GM21423 (cell line): Measurements from ENCODE around the gene KNOP1.

Source experiments
- ATAC-seq: cut with Tn5 transposase; IDR thresholded peaks from one replicate; pipeline ENCODE4 v1.9.1; 2021; ENCODE audit warnings: mild to moderate bottlenecking, moderate library complexity; ENCODE audit not compliant: unreplicated experiment

The KNOP1 gene

DNA sequence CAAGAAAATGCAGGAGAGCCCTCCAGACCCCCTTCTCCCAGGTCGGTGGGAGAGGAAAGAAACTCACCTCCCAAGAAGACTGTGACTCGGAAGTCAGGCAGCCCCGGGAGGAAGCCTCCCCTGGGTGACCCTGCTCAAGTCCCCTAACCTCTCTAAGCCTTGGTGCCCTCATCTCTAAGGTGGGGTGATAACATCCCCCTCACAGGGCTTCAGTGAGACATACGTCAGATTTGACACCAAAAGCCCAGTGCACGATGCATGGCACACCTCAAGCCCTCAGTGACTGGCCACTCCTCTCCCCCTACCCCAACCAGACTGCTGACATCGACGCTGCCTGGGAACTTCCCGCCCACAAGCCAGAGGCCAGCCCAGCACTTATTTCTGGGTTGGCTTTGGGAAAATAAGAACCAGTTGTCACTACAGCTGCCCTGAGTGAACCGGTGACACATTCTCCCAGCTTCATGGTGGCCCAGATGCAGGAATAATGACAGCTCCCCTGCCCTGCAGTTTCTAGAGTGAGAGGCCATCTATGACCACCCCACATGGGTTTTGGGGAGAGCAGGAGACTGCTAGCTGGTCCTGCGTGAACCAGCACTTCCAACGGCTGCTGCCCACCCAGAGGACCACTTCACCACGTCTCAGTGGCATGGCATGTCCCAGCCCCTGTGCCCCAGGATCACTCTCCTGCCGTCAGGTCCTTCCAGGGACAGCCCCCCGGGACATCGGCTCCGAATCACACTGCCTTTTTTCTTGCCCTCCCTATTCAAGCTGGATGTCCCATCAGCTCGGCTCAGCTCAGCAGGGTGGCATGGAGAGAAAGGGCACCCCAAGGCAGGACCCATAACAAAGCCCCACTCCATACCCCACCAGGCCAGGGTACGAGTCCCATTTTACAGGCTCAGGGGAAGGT is 9.5 kb downstream of the KNOP1 start:
- ATAC-seq = no peak

DNA sequence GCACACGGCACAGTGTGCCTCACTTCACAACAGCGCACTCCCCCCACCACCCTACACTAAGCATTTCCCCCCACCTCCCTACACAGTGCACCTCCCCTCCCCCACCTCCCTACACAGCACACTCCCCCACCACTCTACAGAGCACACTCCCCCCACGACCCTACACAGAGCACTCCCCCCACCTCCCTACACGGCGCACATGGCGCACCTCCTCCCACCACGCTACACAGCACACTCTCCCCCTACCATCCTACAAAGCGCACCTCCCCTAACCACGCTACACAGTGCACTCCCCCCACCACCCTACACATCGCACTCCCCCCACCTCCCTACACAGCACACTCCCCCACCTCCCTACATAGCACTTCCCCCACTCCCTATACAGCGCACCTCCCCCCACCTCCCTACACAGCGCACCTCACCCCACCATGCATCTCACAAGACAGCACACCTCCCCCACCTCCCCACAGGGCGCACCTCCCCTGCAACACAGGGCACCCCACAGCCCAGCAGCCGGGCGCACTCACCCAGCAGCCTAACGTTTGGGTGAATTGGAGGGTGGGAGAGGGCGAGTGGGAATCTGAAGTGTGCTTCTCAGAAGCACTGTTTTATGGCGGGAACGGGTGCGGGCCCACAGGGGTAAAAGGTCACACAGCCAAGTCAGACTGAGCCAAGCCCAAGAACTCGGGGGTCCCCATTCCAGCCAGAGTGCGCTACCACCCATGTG is 10.3 kb downstream of the KNOP1 start:
- no peak for ATAC-seq

DNA sequence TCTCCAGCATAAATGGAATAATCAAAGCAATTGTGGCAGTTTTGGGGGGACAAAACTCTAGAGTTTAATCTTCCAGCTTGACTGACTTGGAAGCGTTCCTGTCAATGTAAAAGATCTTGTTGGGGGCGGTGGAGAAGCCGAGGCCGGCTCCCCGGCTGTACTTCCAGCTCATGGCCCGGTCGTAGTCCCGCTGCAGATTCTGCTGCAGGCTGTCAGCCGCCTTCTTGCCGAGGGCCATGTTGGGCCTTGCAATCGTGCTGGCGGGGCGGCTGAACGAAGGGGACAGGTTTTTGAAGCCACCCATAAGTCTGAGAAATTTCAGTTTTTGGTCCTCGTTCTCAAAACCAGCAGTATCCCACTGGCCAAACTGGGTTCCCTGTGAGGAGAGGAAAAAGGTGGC is 11.2 kb downstream of the KNOP1 start:
- no peak for ATAC-seq

DNA sequence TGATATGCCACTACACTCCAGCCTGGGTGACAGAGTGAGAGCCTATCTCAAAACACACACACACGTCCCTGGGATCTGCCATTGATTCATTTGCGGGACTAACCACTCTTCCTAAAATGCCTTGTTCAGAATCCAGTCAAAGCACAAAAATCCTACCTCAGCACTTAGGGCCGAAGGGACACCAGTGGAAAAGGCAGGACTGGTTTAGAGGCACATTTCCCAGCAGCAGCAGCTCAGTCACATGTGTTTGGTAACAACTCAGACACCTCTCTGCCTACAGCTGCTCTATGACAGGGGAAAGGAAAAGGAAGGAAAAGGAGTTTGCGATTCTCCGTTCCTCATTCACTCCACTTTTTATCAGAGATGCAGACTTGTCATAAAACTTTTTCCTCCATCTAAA is 12.2 kb downstream of the KNOP1 start:
- ATAC-seq = no peak

DNA sequence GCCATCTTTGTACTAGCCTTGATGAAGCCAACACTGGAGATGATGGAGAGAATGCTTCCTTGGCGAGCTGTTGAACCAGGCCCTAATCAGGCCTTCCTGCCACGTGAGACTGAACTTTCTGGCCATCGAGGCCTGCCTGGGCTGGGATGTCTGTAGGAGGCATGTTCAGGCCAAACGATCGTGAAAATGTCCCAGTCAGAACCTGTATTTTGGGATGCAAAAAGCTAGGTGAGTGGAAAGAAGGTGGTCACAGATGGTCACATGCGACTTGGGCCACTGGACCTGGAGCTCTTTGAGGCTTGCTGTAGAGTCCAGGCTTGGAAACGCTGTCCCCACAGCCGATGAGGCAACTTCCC is 12.9 kb downstream of the KNOP1 start:
- ATAC-seq = no peak

DNA sequence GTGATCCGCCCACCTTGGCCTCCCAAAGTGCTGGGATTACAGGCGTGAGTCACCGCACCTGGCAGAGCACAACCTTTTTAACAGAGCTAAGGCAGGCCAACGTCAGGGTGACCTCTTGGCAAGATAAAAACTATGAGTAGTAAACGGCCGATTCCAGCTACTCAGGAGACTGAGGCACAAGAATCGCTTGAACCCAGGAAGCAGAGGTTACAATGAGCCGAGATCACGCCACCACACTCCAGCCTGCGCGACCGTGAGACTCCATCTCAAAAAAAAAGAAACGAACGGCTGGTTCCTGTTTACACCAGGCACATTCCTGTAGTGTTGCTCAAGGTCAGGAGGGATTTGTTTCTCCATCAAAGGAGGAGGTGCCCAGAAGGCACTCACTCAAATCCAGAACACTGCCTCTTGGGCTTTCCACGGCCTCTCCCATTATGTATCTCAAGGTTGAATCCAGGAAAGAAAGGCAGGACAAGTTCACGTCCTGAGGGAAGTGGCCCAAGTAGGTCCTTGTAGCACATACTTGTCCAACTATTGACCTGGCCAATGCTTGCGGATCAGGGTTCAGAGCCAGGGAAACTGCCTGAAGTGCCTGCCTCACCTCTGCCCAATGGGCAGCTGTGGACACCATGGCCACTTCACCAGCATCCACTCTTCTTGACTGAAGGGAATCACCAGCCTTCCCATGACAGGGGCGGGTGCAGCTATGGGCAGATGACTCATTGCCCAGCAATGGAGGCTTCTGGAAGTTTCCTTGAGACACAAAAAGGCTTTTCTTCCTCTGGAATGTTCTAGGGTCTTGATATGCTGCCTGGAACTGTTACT is 13.5 kb downstream of the KNOP1 start:
- ATAC-seq = no peak

DNA sequence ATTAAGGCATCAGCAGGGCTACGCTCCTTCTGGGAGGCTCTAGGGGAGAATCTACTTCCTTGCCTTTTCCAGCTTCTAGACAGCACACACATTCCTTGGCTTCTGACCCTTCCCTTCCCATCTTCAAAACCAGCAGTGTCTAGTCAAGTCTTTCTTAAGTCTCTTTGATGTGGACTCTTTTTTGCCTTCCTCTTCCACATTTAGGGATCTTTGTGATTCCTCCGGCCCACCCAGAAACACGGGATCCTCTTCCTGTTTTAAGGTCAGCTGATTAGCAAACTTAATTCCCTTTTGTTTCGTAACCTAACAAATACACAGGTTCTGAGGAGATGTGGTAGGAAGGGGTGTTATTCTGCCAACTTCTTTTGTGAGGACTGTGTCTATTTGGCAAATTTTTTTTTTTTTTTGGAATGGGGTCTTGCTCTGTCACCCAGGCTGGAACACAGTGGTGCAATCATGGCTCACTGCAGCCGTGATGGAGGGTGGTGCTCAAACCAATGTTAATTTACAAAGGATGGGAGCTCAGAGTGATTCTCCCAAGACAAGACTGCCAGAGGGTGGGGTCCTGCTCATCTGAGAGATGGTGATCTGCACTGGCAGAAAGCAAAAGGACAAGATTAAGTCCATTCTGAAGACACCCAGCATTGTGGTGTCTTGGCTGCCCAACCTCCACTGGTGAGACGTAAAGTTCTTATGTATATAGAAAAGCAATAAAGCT is 14.7 kb downstream of the KNOP1 start:
- ATAC-seq = no peak

DNA sequence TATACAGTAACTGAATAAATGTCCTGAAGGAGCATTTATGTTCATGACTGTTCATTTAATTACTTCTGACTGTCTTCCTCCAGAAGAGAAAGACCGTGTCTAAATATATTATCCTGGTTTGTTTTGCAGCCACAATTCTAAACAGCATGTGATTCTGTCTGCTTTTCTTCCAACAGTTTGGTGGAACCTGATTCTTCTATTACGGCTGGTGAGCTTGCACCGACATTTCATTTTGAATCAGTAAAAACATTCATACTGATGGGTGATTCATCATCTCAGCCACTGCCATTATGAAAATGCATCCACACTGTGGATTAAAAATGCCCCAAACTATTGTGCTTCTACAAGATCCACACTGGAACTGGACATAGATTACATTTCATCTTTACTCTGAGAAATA is 16.9 kb downstream of the KNOP1 start:
- ATAC-seq = no peak

DNA sequence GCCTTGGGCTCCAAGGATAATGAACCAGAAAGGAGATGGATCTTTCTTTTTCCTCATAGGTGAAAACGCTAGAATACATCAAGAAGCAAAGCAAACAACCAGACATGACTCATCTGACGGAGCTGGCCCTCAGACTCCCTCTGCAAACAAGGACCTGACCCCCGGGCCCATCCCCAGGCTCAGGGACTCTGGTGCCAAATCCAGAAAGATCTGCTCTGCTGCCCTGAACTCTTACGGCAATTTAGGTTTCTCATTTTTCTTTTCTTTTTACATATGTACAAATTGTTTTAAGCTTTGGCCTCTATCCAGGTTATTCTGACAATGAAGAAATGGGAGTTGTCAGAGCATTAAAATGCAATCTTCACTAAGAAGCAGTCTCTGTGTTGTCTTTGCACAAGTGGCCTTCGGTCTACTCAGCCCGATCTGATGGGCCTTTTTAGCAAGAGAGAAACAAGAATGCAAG is 17.7 kb downstream of the KNOP1 start:
- no peak for ATAC-seq

DNA sequence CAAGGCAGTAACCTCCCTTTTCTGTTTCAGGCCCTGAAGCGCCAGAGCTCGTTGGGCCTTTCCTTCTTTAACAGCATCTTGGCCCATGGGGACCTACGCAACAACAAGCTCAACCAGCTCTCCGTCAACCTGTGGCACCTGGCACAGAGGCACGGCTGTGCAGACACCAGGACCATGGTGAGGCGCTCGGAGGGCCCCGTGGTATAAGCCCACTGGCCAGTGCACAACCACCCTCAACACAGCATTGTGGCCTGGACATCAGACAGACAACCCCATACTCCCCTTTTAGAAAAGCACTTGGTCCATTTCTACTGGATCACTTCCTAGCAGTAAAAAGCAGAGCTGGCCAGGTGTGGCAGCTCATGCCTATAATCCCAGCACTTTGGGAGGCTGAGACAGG is 18.6 kb downstream of the KNOP1 start:
- no peak for ATAC-seq

DNA sequence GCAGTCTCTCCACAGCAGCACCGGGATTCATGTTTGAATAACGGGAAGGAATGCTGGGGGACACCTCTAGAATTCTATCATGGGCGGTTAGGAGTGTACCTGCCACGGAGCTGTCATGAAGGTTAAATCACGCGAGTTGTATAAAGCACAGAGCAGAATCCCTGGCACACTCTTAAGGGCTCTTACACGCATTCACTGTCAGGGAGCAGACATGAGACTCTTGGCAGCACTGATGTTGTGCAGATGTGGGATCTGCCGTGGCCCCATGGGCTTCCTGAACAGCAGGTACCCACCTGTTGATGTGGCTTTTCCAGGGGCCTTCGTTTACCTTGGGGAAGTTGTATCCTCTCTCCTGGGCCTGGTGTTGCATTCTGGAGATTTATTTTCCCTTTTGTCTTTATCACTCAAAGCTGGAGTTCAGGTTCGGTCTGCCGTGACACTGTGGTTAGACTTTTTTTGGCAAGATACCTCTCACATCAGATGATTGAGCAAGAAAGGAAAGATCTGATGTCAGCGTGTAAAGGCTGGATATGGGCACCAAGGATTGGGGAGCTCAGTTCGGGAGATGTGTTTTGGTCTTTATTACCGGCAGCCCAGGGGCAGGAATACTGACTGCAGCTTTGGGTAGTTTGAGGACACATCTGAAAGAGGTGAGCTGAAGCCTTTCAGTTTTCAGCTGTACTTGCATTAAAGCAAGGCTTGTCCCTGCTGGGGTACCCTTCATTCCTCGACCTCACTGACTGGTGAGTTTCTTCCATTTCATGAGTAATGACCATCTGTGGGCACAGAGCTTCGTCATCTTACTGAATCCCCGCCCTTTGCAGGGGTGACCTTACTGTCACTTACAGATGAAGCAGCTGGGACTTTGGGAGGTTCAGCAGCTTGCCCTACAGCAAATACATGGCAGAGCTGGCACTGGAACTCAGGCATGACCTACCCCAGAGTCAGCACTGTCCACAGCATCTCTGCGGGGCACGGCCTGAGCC is 19.3 kb downstream of the KNOP1 start:
- no peak for ATAC-seq

DNA sequence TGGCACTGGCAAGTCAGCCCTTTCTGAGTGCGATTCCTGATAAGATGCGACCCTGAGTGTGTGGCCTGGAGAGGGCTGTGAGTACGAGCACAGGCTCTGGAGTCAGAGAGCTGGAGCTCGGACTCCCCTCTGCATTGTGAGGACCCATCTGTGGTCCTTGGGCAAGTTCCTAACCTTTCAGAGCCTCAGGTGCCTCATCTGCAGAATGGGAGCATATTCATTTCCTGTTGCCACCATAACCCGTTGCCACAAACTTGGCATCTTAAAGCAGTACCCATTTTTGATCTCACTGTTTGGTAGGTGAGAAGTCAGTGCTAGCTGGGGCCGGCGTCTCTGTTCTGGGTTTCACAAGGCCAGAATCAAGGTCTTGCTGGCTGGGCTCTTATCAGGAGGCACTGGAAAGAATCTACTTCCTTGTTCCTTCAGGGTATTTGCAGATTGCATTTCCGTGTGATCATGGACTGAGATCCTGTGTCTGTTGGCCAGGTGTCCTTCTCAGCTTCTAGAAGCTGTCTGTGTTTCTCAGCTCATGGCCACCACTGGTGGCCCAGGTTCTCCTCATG is 20.2 kb downstream of the KNOP1 start:
- ATAC-seq = no peak

DNA sequence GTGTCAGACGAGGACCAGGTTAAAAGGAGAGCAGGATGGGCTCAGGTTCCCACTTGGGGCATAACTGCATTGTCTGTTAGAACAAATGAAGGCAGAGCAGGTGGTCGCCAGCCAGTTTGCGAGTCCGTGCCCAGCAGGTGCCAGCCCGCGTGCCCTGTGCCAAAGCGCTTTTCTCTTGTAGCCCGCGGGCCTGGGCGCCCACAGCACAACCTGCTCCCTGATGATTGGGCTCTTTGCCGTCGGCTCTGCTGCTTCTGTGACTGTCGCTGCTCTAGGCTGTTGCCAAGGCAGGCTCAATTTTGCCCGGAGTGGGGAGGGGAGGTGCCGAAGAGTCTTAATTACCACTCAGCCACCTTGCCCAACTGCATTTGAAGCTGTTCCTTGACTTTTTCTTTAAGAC is 21.1 kb downstream of the KNOP1 start:
- no peak for ATAC-seq

DNA sequence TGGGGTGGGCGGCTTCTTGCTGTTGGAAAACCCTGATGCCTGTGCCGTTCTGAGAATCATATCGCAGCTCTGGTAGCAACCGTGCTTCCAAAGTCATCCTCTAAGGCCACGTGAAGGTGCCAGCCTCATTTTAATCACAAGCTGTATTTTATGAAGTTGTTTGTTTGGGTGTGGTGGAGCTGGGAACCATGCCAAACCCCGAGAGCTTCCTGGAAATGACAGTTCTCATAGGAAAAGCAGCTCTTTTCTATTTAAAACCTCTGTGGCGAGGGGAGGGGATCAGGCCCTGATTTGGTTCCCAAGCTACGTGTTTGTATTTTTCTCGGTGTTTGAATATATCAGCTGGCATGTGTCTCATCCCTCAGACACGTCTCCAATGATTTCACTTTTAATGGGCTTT is 21.7 kb downstream of the KNOP1 start:
- ATAC-seq = no peak

DNA sequence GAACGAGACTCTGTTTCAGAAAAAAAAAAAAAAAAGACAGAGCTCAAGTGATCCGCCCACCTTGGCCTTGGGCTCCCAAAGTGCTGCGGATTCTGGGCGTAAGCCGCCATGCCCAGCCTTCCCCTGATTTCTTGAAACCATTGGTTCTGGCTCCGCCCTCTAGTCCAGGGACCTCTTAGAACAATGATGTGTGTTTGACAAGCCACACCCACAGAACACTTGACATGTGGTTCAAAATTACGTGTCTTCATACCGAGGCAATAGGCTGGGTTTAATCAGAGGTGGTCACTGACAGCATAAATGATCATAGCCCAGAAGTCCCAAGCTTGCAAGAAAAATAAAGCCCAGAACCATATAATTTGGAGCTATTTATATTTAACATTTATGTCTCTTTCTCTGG is 23.0 kb downstream of the KNOP1 start:
- no peak for ATAC-seq

DNA sequence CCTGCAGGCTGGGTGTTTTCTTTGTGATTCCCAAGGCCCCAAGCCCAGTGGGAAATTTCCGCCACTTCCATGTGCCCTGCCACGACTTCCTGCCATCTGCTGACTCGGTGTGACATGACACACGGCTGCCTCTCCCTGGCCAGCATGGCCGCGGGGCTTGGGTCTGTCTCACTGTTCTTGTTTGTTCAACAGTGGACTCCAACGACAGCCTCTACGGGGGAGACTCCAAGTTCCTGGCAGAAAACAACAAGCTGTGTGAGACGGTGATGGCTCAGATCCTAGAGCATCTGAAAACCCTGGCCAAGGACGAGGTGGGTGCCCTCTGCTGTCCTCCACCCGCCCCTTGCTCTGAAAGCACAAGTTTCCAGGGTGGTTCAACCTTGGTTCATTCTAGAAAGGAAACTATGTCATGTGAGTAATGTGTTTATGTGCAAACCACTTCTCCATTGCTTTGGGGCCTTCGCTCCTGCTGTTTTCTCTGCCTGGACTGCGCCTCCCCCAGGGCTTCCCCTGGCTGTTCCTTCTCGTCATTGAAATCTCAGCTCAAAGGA is 26.8 kb downstream of the KNOP1 start:
- no peak for ATAC-seq

DNA sequence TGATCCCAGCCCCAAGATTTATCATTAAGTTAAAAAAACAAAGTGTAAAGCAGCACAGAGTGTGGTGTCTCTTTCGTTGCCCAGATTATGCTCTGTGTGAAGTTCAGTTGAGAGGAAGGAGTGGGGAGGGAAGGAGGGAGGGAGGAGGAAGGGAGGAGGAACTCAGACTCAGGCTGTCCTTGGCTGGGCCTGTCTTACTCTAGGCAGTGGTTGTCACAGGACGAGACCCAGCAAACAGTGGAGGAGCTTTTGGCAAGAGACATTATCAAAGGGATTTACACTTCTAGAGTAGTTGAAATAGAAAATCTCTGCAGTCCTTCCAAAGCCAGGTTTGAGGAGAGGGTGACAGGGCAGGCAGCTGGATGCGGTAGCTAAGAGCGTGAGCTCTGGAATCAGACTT is 27.8 kb downstream of the KNOP1 start:
- no peak for ATAC-seq

DNA sequence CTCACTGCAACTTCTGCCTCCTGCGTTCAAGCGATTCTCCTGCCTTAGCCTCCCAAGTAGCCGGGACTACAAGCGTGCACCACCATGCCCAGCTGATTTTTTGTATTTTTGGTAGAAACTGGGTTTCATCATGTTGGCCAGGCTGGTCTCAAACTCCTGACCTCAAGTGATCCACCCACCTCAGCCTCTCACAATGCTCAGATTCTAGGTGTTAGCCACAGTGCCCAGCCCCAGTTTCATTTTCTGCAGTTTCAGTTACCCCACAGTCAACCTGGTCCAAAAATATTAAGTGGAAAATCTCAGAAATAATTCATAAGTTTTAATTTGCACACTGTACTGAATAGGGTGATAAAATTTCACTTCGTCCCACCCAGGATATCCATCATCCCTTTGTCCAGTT is 28.7 kb downstream of the KNOP1 start:
- no peak for ATAC-seq

DNA sequence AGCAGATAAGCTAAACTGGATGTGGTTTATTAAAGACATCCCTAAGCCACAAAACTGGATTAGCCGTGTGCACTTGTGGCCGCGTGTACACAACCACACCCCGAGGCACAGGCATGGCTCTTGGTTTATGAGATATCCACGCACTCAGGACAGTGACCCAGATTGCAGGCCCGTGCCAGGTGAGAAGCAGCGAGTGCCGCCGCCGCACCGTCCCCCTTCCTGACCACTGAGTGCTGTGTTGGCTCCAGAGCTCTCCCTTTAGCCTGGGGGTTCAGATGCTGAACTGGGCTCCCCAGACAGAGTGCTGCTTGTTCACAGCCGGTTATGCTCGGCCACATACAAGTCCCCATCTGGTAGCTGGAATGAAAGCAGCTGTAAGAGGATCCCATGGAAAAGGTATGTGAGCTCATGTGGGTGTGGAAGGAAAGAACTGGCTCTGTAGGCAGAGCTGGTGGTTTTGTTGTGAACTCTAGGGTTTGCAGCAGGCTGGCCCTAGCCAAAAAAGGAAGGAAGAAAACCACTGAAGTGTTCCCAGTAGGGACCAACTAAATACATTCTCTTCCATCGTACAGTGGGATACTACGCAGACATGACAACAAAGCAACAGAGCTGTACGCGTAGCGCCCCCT is 29.5 kb downstream of the KNOP1 start:
- ATAC-seq = no peak
